ENCODE results near the gene NHLRC1. TPM values are rescaled to one million over a fixed set of nuclear protein-coding genes. Genes with fewer than 3 reads are reported as not detected.

The NHLRC1 gene
- polyA plus RNA-seq, 1 donor from 2014 or later, result 0.32 TPM

DNA sequence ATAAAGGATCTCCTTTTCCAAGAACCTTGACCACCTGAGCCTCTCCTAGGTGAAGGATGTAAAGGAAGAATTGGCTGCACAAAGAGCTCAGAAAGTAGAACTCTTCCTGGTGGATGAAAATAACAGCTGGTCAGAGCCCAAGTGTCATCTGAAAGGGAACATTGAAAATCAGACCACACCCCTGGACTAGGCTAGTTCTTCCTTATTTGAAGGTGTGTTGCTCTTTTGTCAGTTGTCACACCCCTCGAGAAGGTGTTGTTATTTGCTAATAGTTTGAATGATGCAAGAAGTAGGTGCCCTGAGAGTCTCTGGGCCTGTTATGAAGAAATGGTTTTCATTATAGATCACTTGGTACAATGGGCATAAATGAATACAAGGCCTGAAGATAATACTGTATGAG is 31.1 kb downstream of the NHLRC1 start:
- H4K20me1 ChIP-seq (ENCODE audit: insufficient read depth), result no peaks in the 10 kb centered on the region
- H3K9me3 ChIP-seq (ENCODE audit: low read length), result no peaks in the 10 kb centered on the region
- no peaks in the 10 kb centered on the region for H3F3A ChIP-seq (ENCODE audit: insufficient read depth, low read length, poor library complexity, severe bottlenecking)
- H3K9ac ChIP-seq (ENCODE audit: low read length), result no peak overlapping the region
- H3K79me2 ChIP-seq (replicated peaks; ENCODE audit: insufficient read depth, low read length), result no peaks in the 10 kb centered on the region
- no peaks in the 10 kb centered on the region for H3K36me3 ChIP-seq (ENCODE audit: insufficient read depth, low read length)
- H3K27me3 ChIP-seq (ENCODE audit: insufficient read depth, low read depth, low read length), result no peaks in the 10 kb centered on the region
- no peak overlapping the region for H2AFZ ChIP-seq (ENCODE audit: low read depth, low read length)
- no peak overlapping the region for H3K4me2 ChIP-seq (ENCODE audit: low read length)
- TF ChIP-seq EZH2 (IDR thresholded peaks at IDR 0.05; ENCODE audit: borderline replicate concordance, insufficient read depth, low read length, poor library complexity, severe bottlenecking) (no peak), MXI1 (conservative IDR thresholded peaks at IDR 0.05; ENCODE audit: poor library complexity, severe bottlenecking) (no peak), POLR2AphosphoS5 (IDR thresholded peaks at IDR 0.05) (no peak), TAF1 (IDR thresholded peaks at IDR 0.05; ENCODE audit: low read depth) (no peak), EP300 (conservative IDR thresholded peaks at IDR 0.05; ENCODE audit: poor library complexity, severe bottlenecking) (no peak), RAD21 (conservative IDR thresholded peaks at IDR 0.05) (no peak), REST (IDR thresholded peaks at IDR 0.05; ENCODE audit: borderline replicate concordance) (no peak), SMC3 (conservative IDR thresholded peaks at IDR 0.05; ENCODE audit: poor library complexity) (no peak)
- TF ChIP-seq, protein P1, sequence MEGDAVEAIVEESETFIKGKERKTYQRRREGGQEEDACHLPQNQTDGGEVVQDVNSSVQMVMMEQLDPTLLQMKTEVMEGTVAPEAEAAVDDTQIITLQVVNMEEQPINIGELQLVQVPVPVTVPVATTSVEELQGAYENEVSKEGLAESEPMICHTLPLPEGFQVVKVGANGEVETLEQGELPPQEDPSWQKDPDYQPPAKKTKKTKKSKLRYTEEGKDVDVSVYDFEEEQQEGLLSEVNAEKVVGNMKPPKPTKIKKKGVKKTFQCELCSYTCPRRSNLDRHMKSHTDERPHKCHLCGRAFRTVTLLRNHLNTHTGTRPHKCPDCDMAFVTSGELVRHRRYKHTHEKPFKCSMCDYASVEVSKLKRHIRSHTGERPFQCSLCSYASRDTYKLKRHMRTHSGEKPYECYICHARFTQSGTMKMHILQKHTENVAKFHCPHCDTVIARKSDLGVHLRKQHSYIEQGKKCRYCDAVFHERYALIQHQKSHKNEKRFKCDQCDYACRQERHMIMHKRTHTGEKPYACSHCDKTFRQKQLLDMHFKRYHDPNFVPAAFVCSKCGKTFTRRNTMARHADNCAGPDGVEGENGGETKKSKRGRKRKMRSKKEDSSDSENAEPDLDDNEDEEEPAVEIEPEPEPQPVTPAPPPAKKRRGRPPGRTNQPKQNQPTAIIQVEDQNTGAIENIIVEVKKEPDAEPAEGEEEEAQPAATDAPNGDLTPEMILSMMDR (IDR thresholded peaks at IDR 0.05; ENCODE audit: poor library complexity, severe bottlenecking), result no peak
- no peak overlapping the region for H3K27ac ChIP-seq (ENCODE audit: low read length)
- no peaks in the 10 kb centered on the region for H3K9me2 ChIP-seq (ENCODE audit: insufficient read depth, low read length)
- H3K4me3 ChIP-seq (ENCODE audit: low read length), result no peak overlapping the region

GRCh38 chr6:18090349-18090786 is 32.1 kb downstream of the NHLRC1 start:
- H4K20me1 ChIP-seq (ENCODE audit: insufficient read depth), result no peaks in the 10 kb centered on the region
- no peaks in the 10 kb centered on the region for H3K27me3 ChIP-seq (ENCODE audit: insufficient read depth, low read depth, low read length)
- TF ChIP-seq, protein P1 (IDR thresholded peaks at IDR 0.05; ENCODE audit: poor library complexity, severe bottlenecking), result no peak
- TF ChIP-seq EZH2 (IDR thresholded peaks at IDR 0.05; ENCODE audit: borderline replicate concordance, insufficient read depth, low read length, poor library complexity, severe bottlenecking) (no peak), SMC3 (conservative IDR thresholded peaks at IDR 0.05; ENCODE audit: poor library complexity) (no peak), EP300 (conservative IDR thresholded peaks at IDR 0.05; ENCODE audit: poor library complexity, severe bottlenecking) (no peak), RAD21 (conservative IDR thresholded peaks at IDR 0.05) (no peak), MXI1 (conservative IDR thresholded peaks at IDR 0.05; ENCODE audit: poor library complexity, severe bottlenecking) (no peak), REST (IDR thresholded peaks at IDR 0.05; ENCODE audit: borderline replicate concordance) (no peak), TAF1 (IDR thresholded peaks at IDR 0.05; ENCODE audit: low read depth) (no peak)
- H3K36me3 ChIP-seq (ENCODE audit: insufficient read depth, low read length), result no peaks in the 10 kb centered on the region
- no peaks in the 10 kb centered on the region for H3K79me2 ChIP-seq (replicated peaks; ENCODE audit: insufficient read depth, low read length)
- no peaks in the 10 kb centered on the region for H3K9me2 ChIP-seq (ENCODE audit: insufficient read depth, low read length)
- no peak overlapping the region for H3K4me2 ChIP-seq (ENCODE audit: low read length)
- no peak overlapping the region for H3K4me3 ChIP-seq (ENCODE audit: low read length)
- no peaks in the 10 kb centered on the region for H3K9me3 ChIP-seq (ENCODE audit: low read length)
- H3F3A ChIP-seq (ENCODE audit: insufficient read depth, low read length, poor library complexity, severe bottlenecking), result no peaks in the 10 kb centered on the region
- no peak overlapping the region for H2AFZ ChIP-seq (ENCODE audit: low read depth, low read length)
- H3K27ac ChIP-seq (ENCODE audit: low read length), result no peak overlapping the region
- H3K9ac ChIP-seq (ENCODE audit: low read length), result no peak overlapping the region

All from neural cell (in vitro differentiated cells).